ENCODE measurements around the gene EIF5B. TPM values are rescaled to one million over a fixed set of nuclear protein-coding genes. Genes with fewer than 3 reads are reported as not detected.

The EIF5B gene
- total and polyA plus RNA-seq, 2 of the 8 experiments (the other 6 are each of a cell fraction or from before 2014, with no cell fraction given), result 10.7 to 64.5 TPM

- TF ChIP-seq CHD7 (IDR thresholded peaks at IDR 0.05; ENCODE audit: insufficient replicate concordance, low read length) (no peak), TAF7 (optimal IDR thresholded peaks at IDR 0.05; ENCODE audit: borderline replicate concordance, low read depth, low read length) (no peak), BRCA1 (IDR thresholded peaks at IDR 0.05; ENCODE audit: low read depth, low read length) (no peak), SRF (IDR thresholded peaks at IDR 0.05; ENCODE audit: low read depth, low read length) (no peak), SIX5 (IDR thresholded peaks at IDR 0.05; ENCODE audit: low read depth, low read length) (no peak), HDAC6 (IDR thresholded peaks at IDR 0.05; ENCODE audit: low read depth, low read length) (no peak), TEAD4 (IDR thresholded peaks at IDR 0.05; ENCODE audit: low read depth, low read length) (no peak), BACH1 (IDR thresholded peaks at IDR 0.05; ENCODE audit: low read length) (no peak), JUN (IDR thresholded peaks at IDR 0.05; ENCODE audit: low read depth, low read length) (no peak), KDM1A (IDR thresholded peaks at IDR 0.05; ENCODE audit: borderline replicate concordance, low read length) (no peak), KDM5A (IDR thresholded peaks at IDR 0.05; ENCODE audit: low read length) (no peak)
- TF ChIP-seq, protein P1, sequence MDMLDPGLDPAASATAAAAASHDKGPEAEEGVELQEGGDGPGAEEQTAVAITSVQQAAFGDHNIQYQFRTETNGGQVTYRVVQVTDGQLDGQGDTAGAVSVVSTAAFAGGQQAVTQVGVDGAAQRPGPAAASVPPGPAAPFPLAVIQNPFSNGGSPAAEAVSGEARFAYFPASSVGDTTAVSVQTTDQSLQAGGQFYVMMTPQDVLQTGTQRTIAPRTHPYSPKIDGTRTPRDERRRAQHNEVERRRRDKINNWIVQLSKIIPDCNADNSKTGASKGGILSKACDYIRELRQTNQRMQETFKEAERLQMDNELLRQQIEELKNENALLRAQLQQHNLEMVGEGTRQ (IDR thresholded peaks at IDR 0.05; ENCODE audit: low read length), result no peak
Measured at GRCh38 chr2:99399795-99400194, 62.6 kb downstream of the EIF5B start (continued).

All from H1 (cell line).